Measurements from ENCODE around the gene CHD5. TPM values are rescaled to one million over a fixed set of nuclear protein-coding genes. Genes with fewer than 3 reads are reported as not detected.

Gene CHD5
- total RNA-seq, 2 donors from 2014 or later = 1.1 to 3.2 TPM

GRCh38 chr1:6191968-6192367 is 11.8 kb upstream of the CHD5 start:
- TF ChIP-seq CTCF (IDR thresholded peaks at IDR 0.05) = no peak
- Histone ChIP-seq H3K4me3 (no peak overlapping the region), H3K27me3 (replicated peaks; ENCODE audit: insufficient read depth) (no peaks in the 10 kb centered on the region), H3K9me3 (no peaks in the 10 kb centered on the region), H3K27ac (no peak overlapping the region), H3K36me3 (peaks cover 61% of the 10 kb centered on the region), H3K4me1 (ENCODE audit: control insufficient read depth in 1 of 2, low read depth in 2 of 2) (peaks cover 0 to 1% of the 10 kb centered on the region in 2 donors)
- ATAC-seq (ENCODE audit: insufficient number of reproducible peaks, low FRiP score, low read depth) (no peak), DNase-seq (ENCODE audit: low spot score) (no peak)

GRCh38 chr1:6188466-6188865 is 8.3 kb upstream of the CHD5 start:
- TF ChIP-seq CTCF (IDR thresholded peaks at IDR 0.05) = no peak
- Histone ChIP-seq H3K27ac (no peak overlapping the region), H3K4me3 (no peak overlapping the region), H3K4me1 (ENCODE audit: control insufficient read depth in 1 of 2, low read depth in 2 of 2) (no peaks in the 10 kb centered on the region), H3K36me3 (peaks cover 45% of the 10 kb centered on the region), H3K9me3 (no peaks in the 10 kb centered on the region), H3K27me3 (replicated peaks; ENCODE audit: insufficient read depth) (no peaks in the 10 kb centered on the region)
- DNase-seq (ENCODE audit: low spot score) = no peak
- no peak for ATAC-seq (ENCODE audit: insufficient number of reproducible peaks, low FRiP score, low read depth)

GRCh38 chr1:6185635-6186382 is 5.7 kb upstream of the CHD5 start:
- Histone ChIP-seq H3K27me3 (replicated peaks; ENCODE audit: insufficient read depth) (no peaks in the 10 kb centered on the region), H3K36me3 (peaks cover 22% of the 10 kb centered on the region), H3K4me1 (ENCODE audit: control insufficient read depth in 1 of 2, low read depth in 2 of 2) (peaks cover 5 to 9% of the 10 kb centered on the region in 2 donors), H3K27ac (no peak overlapping the region), H3K4me3 (no peak overlapping the region), H3K9me3 (no peaks in the 10 kb centered on the region)
- TF ChIP-seq CTCF (IDR thresholded peaks at IDR 0.05) = peak; percentile 14
- ATAC-seq (ENCODE audit: insufficient number of reproducible peaks, low FRiP score, low read depth) (no peak), DNase-seq (ENCODE audit: low spot score) (no peak)

- no peak for DNase-seq (ENCODE audit: low spot score)
- H3K4me3 ChIP-seq = no peak overlapping the region
- H3K27ac ChIP-seq = no peak overlapping the region
- peaks cover 17% of the 10 kb centered on the region for H3K36me3 ChIP-seq
- no peaks in the 10 kb centered on the region for H3K9me3 ChIP-seq
- ATAC-seq (ENCODE audit: insufficient number of reproducible peaks, low FRiP score, low read depth) = no peak
- H3K4me1 ChIP-seq (ENCODE audit: control insufficient read depth in 1 of 2, low read depth in 2 of 2) = peaks cover 6 to 15% of the 10 kb centered on the region in 2 donors
- H3K27me3 ChIP-seq (replicated peaks; ENCODE audit: insufficient read depth) = no peaks in the 10 kb centered on the region
- no peak for TF ChIP-seq CTCF (IDR thresholded peaks at IDR 0.05)
These were observed 5.0 kb upstream of the CHD5 start for GRCh38 chr1:6185151-6185550.

GRCh38 chr1:6184083-6184783 is 4.1 kb upstream of the CHD5 start:
- Histone ChIP-seq H3K27me3 (replicated peaks; ENCODE audit: insufficient read depth) (no peaks in the 10 kb centered on the region), H3K9me3 (no peaks in the 10 kb centered on the region), H3K4me1 (ENCODE audit: control insufficient read depth in 1 of 2, low read depth in 2 of 2) (peaks cover 6 to 16% of the 10 kb centered on the region in 2 donors), H3K27ac (no peak overlapping the region), H3K4me3 (no peak overlapping the region), H3K36me3 (peaks cover 8% of the 10 kb centered on the region)
- DNase-seq (ENCODE audit: low spot score) (no peak), ATAC-seq (ENCODE audit: insufficient number of reproducible peaks, low FRiP score, low read depth) (no peak)
- no peak for TF ChIP-seq CTCF (IDR thresholded peaks at IDR 0.05)

All from thoracic aorta (tissue), 2 donors.